ENCODE data around the gene CTSO. TPM values are rescaled to one million over a fixed set of nuclear protein-coding genes. Genes with fewer than 3 reads are reported as not detected.

CTSO gene
- total and polyA plus RNA-seq, 2 of the 8 experiments (the other 6 are each of a cell fraction or from before 2014, with no cell fraction given) = 0.39 to 0.41 TPM

GRCh38 chr4:155966171-155966570 is 12.5 kb upstream of the CTSO start (continued):
- no peak for TF ChIP-seq CEBPB (IDR thresholded peaks at IDR 0.05; ENCODE audit: low read depth, low read length)
- TF ChIP-seq ATF3 (IDR thresholded peaks at IDR 0.05; ENCODE audit: insufficient read depth, low read depth, low read length) = no peak
- TF ChIP-seq CREB1 (IDR thresholded peaks at IDR 0.05) = no peak
- no peak for TF ChIP-seq CTCF (IDR thresholded peaks at IDR 0.05; ENCODE audit: control extremely low read depth in 1 of 3, insufficient read depth in 1 of 3, low read depth in 1 of 3, low read length in 3 of 3)
- TF ChIP-seq RXRA (IDR thresholded peaks at IDR 0.05; ENCODE audit: insufficient read depth, low read depth, low read length) = no peak
